Naive thymus-derived CD8-positive, alpha-beta T cell (primary cell): Measurements from ENCODE around the gene GOLGA2. TPM values are rescaled to one million over a fixed set of nuclear protein-coding genes. Genes with fewer than 3 reads are reported as not detected.
"Not testable (repeated sequence)": the region's sequence is repeated elsewhere in the genome, so short reads cannot be mapped to it uniquely, and the experiment has no call there.

ENCODE experiments used
- ATAC-seq, 2 donors: fragments of 150-1000 bp; cut with Tn5 transposase in 1 of 2; sonication (Bioruptor Pico), chemical (Tn5 transposase) in 1 of 2; 1 replicate in 1 of 2; 2 replicates in 1 of 2; pipeline ENCODE4 v1.10.0; 2021; ENCODE audit warnings: mild to moderate bottlenecking in 2 of 2, moderate library complexity in 2 of 2
- POLR2A ChIA-PET: fragments of 350-600 bp; sonication (Branson Sonifier 250); formaldehyde crosslinking; loops from one replicate; lab custom pipeline; 2021; ENCODE audit warnings: antibody characterized with exemption; lab: Charles Lee
- DNase-seq, 10 donors: peaks; one replicate each; pipeline versions ENCODE4 v3.0.0 to v3.0.0-alpha.2; 2020 to 2022
- H3K27ac Mint-ChIP-seq, 10 donors: one replicate each; pipeline ENCODE4 v1.8.0; 2020 to 2022; ENCODE audit warnings: mild to moderate bottlenecking in 10 of 10, mixed read lengths in 10 of 10, moderate library complexity in 4 of 10, inconsistent platforms in 1 of 10
- H3K27me3 Mint-ChIP-seq, 5 donors: one replicate each; pipeline ENCODE4 v1.8.0; 2021 to 2022; ENCODE audit warnings: mixed read lengths in 5 of 5
- H3K36me3 Mint-ChIP-seq, 3 donors: one replicate each; pipeline ENCODE4 v1.8.0; 2020 to 2022; ENCODE audit warnings: mixed read lengths in 3 of 3, mild to moderate bottlenecking in 2 of 3, inconsistent platforms in 1 of 3
- H3K4me1 Mint-ChIP-seq, 4 donors: one replicate each; pipeline ENCODE4 v1.8.0; 2021 to 2022; ENCODE audit warnings: mixed read lengths in 4 of 4
- H3K4me3 Mint-ChIP-seq, 10 donors: one replicate each; pipeline ENCODE4 v1.8.0; 2020 to 2022; ENCODE audit warnings: mild to moderate bottlenecking in 10 of 10, mixed read lengths in 10 of 10, moderate library complexity in 6 of 10, inconsistent platforms in 1 of 10
- H3K9me3 Mint-ChIP-seq, 9 donors: one replicate each; pipeline ENCODE4 v1.8.0; 2020 to 2022; ENCODE audit warnings: mixed read lengths in 9 of 9, mild to moderate bottlenecking in 3 of 9, inconsistent platforms in 1 of 9, moderate library complexity in 1 of 9
- polyA plus RNA-seq, 3 donors: library from polyadenylated mRNA; unstranded; fragments of 300-500 nt; fragmentation: Illumina TruSeq; gene quantifications; one replicate each; pipeline ENCODE4 v1.2.3, GENCODE V29; 2021
- total RNA-seq, 8 experiments: library from RNA in 2 of 8; stranded (reverse) in 2 of 8; gene quantifications; one replicate each; pipeline ENCODE4 v1.2.3 and lab custom pipeline; 2021 to 2026

The GOLGA2 gene
- total and polyA plus RNA-seq, 5 experiments from 2014 or later: 4.7 to 64.7 (median 7.4) TPM

DNA sequence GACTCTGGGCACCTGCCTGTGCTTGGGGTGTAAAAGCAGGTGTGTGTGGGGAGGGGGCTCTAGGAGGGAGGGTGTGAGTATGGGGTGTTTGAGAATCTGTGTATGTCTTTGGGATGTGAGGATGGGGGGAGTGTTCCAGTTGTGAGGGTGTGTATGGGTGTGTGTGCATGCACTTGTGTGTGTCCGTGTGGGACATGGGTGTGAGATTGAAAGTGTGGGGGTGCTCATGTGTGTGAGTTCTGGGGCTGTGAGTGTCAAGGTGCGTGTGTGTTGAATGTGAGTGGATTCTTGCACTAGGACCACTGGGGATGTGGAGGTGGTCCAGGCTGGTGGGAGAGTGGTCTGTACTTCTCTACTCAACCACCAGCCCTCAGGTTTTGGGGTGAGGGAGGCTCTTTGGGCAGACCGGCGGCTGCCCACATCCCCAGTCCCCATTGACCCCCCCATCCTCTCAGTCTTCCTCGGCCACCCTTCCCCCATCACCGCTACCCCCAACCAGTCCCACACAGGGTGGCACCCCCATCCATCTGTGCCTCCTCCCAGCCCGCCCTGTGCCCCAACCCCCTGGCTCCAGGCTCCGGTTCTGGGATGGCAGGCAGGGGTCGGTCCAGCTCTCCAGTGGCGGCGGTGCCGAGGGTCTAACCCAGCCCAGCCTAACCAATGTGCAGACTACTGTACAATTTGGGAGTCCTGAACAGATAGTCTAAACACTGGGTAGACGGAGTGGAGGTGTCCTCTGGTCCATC, 31.5 kb downstream of the GOLGA2 start:
- H3K27me3 Mint-ChIP-seq: peaks cover 10 to 44% (median 18%) of the 10 kb centered on the region in 5 donors
- no peaks in the 10 kb centered on the region for H3K9me3 Mint-ChIP-seq
- ATAC-seq: no peak
- peaks cover 10 to 25% (median 15%) of the 10 kb centered on the region in 4 donors for H3K4me1 Mint-ChIP-seq
- H3K36me3 Mint-ChIP-seq: no peaks in the 10 kb centered on the region
- POLR2A ChIA-PET: interaction anchor here (0.7 kb wide), 2 partner anchors 42 to 104 kb away, joined by 3 to 4 read pairs; no protein-coding TSS in a partner anchor
- DNase-seq: no peak
- peak overlapping the region in 1 of 10 donors; percentile 47 for H3K4me3 Mint-ChIP-seq
- peak overlapping the region in 3 of 10 donors; percentile 26 to 69 (median 66) for H3K27ac Mint-ChIP-seq

DNA sequence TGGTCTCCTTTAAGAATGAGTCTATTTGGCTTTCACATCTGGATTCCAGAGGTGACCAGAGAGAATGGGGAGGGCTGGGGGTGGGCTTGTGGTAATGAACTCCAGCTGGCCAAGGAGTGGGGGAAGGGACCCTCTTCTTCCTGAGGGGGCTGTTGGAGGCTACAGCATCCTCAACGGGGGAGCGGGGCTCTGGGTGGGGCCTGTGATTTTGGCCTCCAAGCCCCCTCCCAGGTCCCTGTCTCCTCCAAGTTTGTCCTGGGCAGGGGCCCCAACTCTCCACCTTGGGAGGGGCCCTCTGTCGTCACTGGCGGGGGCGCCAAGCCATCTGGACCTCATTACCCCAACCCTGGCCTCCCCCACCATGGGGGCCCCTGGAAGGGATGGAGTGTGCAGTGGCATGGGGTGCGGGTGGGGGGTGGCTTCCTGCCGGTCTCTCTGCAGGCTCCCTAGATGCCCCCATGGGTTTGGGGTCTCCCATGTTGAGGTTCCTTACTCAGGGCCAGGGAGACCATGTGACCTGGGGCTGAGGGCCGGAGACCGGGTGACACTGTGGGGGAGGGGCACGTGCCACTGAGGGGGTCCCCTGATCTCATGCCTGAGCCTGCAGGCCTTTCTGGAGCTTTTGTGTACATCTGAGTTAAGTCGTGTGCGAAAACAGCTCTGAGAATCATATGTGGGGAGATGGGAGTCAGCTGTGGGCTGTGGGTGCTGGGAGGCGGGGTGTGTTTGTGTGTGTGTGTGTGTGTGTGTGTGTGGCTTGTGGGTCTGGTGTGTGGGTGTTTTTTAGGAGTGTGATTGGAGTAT, 32.4 kb downstream of the GOLGA2 start:
- Mint-ChIP-seq H3K27me3 (peaks cover 12 to 51% (median 21%) of the 10 kb centered on the region in 5 donors), H3K9me3 (no peaks in the 10 kb centered on the region), H3K4me3 (no peak overlapping the region), H3K36me3 (no peaks in the 10 kb centered on the region), H3K27ac (peak overlapping the region in 1 of 10 donors; percentile 84), H3K4me1 (peaks cover 10 to 24% (median 15%) of the 10 kb centered on the region in 4 donors)
- ATAC-seq: no peak
- POLR2A ChIA-PET: no interaction called here
- DNase-seq: no peak

DNA sequence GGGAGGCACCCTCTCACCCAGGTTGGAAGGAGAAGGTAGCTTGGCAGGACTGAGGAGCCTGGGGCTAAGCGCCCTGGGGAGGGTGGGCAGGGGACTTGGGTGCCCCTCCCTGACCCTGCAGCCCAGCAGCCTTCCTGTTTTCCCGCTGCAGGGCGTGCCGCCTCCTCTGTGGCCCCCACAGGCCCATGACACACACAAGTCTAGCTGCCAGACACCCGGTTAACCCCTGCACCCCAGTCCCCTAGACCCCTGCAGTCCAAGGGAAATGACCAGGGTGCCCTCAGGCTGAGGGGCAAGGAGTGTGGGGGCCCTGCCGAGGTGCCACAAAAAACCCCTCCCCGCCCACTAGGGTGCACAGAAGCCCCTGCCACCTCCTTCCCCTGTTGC, 33.0 kb downstream of the GOLGA2 start:
- ATAC-seq (no peak), DNase-seq (no peak)
- Mint-ChIP-seq H3K27me3 (peaks cover 12 to 51% (median 21%) of the 10 kb centered on the region in 5 donors), H3K27ac (peak overlapping the region in 1 of 10 donors; percentile 3), H3K4me3 (no peak overlapping the region), H3K9me3 (no peaks in the 10 kb centered on the region), H3K36me3 (no peaks in the 10 kb centered on the region), H3K4me1 (peaks cover 10 to 24% (median 15%) of the 10 kb centered on the region in 4 donors)
- POLR2A ChIA-PET: interaction anchor here (1.4 kb wide), 1 partner anchor 33 kb away, joined by 3 read pairs; the partner anchor contains the start of genes GOLGA2 and SWI5

DNA sequence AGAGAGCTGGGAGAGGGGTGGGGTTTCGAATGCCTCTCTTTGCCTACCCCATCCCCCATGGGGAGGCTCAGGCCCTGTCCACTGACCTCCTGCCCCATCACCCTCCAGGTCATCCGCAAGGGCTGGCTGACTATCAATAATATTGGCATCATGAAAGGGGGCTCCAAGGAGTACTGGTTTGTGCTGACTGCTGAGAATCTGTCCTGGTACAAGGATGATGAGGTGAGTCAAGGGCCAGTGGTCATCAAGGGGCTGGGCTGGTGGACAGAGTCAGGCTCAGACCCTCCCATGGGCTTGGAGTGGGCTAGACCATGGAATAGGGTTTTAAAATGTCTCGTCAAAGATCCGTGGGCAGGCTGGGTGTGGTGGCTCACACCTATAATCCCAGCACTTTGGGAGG, 33.7 kb downstream of the GOLGA2 start:
- Mint-ChIP-seq H3K9me3 (no peaks in the 10 kb centered on the region), H3K4me3 (no peak overlapping the region), H3K4me1 (peaks cover 7 to 24% (median 15%) of the 10 kb centered on the region in 4 donors), H3K27ac (no peak overlapping the region), H3K36me3 (no peaks in the 10 kb centered on the region), H3K27me3 (peaks cover 12 to 51% (median 21%) of the 10 kb centered on the region in 5 donors)
- DNase-seq (no peak), ATAC-seq (no peak)
- POLR2A ChIA-PET: interaction anchor here (1.3 to 1.4 kb wide), 2 partner anchors 10 to 34 kb away, joined by 3 to 6 read pairs; partner anchors contain the start of genes GOLGA2 and SWI5

DNA sequence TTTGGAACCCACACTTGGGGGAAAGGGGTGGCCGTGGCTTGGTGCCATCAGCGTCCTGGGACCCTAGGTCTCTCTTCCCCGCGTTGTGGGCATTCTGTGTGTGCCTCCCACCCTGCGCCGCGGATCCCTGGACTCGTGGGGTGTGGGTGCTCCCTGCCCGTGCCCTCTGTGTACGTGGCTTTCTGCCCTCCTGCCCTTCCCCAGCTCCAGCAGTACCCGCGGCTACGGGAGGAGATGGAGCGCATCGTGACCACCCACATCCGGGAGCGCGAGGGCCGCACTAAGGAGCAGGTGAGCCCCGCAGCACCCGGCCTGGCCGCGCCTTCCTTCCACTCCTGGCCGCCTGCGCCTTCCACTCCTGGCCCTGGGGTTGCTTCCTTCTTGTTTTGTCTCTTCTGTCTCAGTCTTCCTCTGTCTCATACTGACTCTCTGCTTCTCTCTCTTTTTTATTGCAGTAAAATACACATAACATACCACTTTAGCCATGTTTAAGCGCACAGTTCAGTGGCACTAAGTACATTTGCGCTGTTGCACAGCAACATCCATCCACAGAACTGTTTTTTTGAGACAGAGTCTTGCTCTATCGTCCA, 41.9 kb downstream of the GOLGA2 start:
- ATAC-seq (no peak), DNase-seq (no peak)
- Mint-ChIP-seq H3K36me3 (no peaks in the 10 kb centered on the region), H3K27ac (peak overlapping the region in 1 of 10 donors; percentile 66), H3K27me3 (peaks cover 0 to 5% (median 2%) of the 10 kb centered on the region in 5 donors), H3K4me3 (no peak overlapping the region), H3K9me3 (no peaks in the 10 kb centered on the region), H3K4me1 (no peaks in the 10 kb centered on the region)
- POLR2A ChIA-PET: no interaction called here

DNA sequence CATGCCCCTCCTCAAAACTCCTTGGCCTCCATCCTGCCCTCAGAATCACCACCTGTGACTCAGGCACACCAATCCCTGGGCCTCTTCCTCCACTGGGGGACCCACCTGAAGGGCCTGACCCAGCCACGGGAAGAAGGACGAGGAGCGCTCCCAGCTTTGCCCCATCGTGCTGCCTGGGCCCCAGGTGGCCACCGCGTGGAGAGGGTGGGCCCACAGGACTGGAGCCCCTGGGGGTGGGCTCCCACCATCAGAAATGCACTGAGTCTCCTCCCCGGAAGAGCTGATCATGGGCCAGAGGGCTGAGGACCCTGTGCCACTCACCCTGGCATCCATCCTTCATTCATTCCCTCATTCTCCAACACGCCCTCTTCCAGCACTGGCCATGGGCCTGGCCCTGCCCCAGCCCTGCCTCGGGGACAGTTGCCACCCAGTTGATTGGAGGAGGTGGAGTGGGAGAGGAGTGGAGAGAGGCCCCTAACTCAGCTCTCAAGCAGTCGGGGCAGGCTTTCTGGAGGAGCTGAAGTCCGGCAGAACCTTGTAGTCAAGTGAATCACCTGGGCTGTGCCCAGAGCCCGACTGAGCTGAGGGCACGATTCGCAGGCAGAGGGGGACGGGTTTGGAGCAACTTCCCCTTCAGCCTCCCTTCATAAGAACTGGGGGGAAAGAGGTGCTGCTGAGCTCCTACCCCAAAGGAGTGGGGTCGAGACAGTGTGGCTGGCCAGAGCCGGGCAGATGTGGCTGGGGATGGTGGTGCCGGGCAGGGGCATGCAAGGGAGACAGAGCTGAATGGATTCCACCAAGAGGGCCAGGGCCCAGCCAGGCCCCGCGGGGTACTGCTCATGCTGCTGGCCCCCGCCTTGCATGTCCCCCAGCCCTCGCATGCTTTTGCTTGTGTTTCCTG, 43.0 kb downstream of the GOLGA2 start:
- peaks cover 0 to 4% (median 0%) of the 10 kb centered on the region in 5 donors for H3K27me3 Mint-ChIP-seq
- H3K4me1 Mint-ChIP-seq: no peaks in the 10 kb centered on the region
- POLR2A ChIA-PET: interaction anchor here (1.4 kb wide), 1 partner anchor 9 kb away, joined by 6 read pairs; no protein-coding TSS in a partner anchor
- no peaks in the 10 kb centered on the region for H3K36me3 Mint-ChIP-seq
- ATAC-seq: no peak
- DNase-seq: no peak
- no peak overlapping the region for H3K4me3 Mint-ChIP-seq
- no peak overlapping the region for H3K27ac Mint-ChIP-seq
- no peaks in the 10 kb centered on the region for H3K9me3 Mint-ChIP-seq

DNA sequence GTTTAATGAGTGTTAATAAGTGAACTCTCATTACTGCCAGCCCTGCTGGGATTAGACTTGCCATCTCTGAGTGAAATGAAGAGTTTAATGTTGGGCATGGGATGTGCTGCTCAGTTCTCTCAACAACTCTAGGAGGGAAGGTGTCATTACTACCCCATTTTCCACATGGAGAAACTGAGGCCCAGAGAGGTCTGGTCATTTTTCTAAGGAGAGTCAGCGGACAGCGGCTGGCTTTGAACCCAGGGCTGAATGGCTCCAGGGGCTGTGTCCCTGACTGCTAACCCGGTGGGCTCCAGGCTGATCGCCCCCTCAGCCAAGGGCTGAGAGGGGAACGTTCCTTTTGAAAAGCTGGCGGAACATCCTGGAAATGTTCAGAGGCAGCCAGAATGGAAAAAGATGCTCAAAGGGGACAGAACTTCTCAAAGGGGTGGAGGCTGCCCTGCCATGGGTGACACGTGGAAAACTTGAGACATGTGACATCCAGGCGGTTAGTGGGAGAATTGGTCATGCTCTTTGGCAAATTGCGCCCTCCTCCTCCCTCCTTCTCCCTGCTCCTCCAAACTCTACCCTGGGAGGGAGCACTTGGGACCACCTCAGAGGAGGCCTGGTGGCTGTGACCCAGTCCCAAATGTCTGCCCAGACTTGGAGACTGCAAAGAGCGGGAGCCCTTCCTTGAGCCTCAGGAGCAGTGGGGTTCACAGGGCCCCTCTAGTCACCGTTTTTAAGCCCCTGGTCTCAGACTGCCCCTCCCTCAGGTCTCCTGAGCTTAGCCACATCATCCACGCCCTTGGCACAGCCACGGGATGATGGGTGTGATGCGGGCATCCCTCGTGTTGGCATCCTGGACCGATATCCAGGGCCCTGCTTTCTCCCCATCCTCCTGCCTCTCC, 43.9 kb downstream of the GOLGA2 start:
- Mint-ChIP-seq H3K4me3 (no peak overlapping the region), H3K36me3 (no peaks in the 10 kb centered on the region), H3K27me3 (peaks cover 0 to 4% (median 0%) of the 10 kb centered on the region in 5 donors), H3K9me3 (no peaks in the 10 kb centered on the region), H3K4me1 (no peaks in the 10 kb centered on the region), H3K27ac (no peak overlapping the region)
- DNase-seq (no peak), ATAC-seq (no peak)
- POLR2A ChIA-PET: interaction anchor here (0.7 to 1.4 kb wide), 2 partner anchors 9 to 306 kb away, joined by 4 to 6 read pairs; no protein-coding TSS in a partner anchor

DNA sequence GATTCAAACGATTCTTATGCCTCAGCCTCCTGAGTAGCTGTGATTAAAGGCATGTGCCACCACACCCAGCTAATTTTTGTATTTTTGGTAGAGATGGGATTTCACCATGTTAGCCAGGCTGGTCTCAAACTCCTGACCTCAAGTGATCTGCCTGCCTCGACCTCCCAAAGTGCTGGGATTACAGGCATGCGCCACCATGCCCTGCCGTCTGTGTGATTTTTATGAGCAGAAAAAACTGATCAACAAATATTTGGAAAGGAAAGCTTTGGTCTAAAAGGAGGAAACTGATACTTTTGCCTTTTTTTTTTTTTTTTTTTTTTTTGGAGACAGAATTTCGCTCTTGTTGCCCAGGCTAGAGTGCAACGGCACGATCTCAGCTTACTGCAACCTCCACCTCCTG, 44.9 kb downstream of the GOLGA2 start:
- not testable (repeated sequence) for H3K4me3 Mint-ChIP-seq, ATAC-seq, H3K36me3 Mint-ChIP-seq, H3K27ac Mint-ChIP-seq, H3K9me3 Mint-ChIP-seq, H3K4me1 Mint-ChIP-seq, DNase-seq, H3K27me3 Mint-ChIP-seq
- POLR2A ChIA-PET: interaction anchor here (0.7 kb wide), 1 partner anchor 307 kb away, joined by 4 read pairs; no protein-coding TSS in a partner anchor

DNA sequence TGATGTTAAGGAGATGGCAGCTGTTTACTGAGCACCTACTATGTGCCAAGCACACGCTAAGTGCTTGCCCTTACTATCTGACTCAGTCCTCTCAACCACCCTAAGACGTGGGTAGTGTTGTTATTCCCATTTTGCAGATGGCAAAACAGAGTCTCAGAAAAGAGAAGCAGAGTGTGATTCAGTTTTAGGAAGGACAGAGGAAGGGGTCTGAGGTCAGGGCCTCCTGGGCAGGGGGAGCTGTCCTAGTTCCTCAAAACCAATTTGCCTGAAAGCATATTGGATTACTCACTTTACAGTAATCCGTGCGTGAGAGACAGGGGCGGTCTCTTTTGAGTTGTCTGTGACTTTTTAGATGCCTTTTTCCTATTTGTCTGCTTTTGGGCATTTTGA, 49.4 kb downstream of the GOLGA2 start:
- Mint-ChIP-seq H3K4me1 (no peaks in the 10 kb centered on the region), H3K27ac (peak overlapping the region in 2 of 10 donors; percentile 34 to 76), H3K4me3 (no peak overlapping the region)

DNA sequence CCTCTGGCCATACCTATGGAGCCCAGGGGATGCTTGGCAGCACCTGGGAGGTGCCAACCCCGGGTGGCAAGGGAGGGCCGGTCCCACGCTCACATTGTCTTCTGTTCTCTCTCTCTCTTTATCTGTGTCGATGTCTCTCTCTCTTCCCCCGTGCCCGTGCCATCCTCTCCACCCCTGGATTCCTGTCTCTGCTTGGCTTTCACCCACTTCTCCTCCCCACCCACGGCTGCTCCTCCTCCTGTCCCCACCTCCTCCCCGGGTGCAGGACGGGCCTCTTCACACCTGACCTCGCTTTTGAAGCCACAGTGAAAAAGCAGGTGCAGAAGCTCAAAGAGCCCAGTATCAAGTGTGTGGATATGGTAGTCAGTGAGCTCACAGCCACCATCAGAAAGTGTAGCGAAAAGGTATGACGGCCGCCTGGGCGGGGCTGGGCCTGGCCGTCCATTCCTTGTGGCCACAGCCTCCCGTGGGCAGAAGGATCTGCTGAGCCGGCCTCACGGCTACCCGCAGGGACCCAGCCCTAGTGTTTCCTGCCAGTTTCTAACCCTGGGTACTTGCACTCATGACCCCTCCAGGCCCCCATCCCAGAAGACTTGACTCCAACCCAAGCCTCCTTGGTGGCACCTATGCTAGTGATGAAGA, 49.9 kb downstream of the GOLGA2 start:
- Mint-ChIP-seq H3K27me3 (peaks cover 0 to 3% (median 0%) of the 10 kb centered on the region in 5 donors), H3K4me1 (no peaks in the 10 kb centered on the region), H3K27ac (peak overlapping the region in 1 of 10 donors; percentile 76), H3K9me3 (no peaks in the 10 kb centered on the region), H3K36me3 (no peaks in the 10 kb centered on the region), H3K4me3 (no peak overlapping the region)
- ATAC-seq: no peak
- no peak for DNase-seq
- POLR2A ChIA-PET: no interaction called here

More for the DNA sequence above, 49.4 kb downstream of the GOLGA2 start:
- peaks cover 0 to 3% (median 0%) of the 10 kb centered on the region in 5 donors for H3K27me3 Mint-ChIP-seq
- no peaks in the 10 kb centered on the region for H3K9me3 Mint-ChIP-seq
- DNase-seq (no peak), ATAC-seq (no peak)
- POLR2A ChIA-PET: no interaction called here
- H3K36me3 Mint-ChIP-seq: no peaks in the 10 kb centered on the region
